Measurements from ENCODE around the gene LEMD1. TPM values are rescaled to one million over a fixed set of nuclear protein-coding genes. Genes with fewer than 3 reads are reported as not detected.
A peak's percentile ranks its signal among the peaks of the same experiment; 100 is the strongest.

LEMD1 gene
- total RNA-seq, 1 experiment from 2014 or later, result 15.0 TPM

DNA sequence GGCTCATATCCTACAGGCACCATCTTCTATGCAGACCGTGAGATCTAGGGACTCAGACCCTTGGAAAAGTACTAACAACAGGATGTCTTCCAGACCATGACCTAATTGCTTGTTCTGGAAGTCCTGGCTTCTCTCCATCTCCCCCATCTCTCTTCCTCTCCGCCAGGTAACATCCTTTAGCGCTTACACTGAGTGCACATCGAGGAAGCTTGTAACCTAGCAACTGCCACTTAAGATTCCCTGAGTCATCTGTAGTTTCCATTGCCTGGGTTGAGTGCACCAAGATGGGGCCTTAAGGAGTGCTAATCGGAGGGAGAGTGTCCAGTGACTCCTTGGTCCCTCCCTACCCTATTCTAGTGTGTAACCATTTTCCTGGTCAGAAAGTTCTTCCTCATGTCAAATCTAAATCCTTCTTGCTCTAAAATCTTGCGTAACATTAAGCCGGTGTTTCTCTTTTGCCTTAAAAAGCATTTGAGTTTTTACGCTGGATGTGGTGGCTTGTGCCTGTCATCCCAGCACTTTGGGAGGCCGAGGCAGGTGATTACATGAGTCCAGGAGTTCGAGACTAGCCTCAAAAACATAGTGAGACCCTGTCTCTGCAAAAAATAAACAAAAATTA, 74.8 kb downstream of the LEMD1 start:
- DNase-seq (ENCODE audit: low spot score), result no peak
- in situ Hi-C loops (cut with HindIII; ENCODE audit: low sequenced_read_pairs), result no loop called here

DNA sequence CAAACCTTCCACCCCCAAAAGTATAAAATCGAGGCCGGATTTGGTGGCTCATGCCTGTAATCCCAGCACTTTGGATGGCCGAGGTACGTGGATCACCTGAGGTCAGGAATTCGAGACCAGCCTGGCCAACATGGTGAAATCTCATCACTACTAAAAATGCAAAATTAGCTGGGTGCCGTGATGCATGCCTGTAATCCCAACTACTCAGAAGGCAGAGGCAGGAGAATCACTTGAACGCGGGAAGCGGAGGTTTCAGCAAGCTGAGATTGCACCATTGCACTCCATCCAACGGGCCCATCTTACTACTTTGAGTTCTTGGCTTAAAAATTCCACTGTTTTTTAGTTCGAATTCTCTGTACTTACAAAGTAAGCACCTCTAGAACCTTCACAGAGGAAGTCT, 76.1 kb downstream of the LEMD1 start:
- no peak for DNase-seq (ENCODE audit: low spot score)
- in situ Hi-C loops (cut with HindIII; ENCODE audit: low sequenced_read_pairs), result no loop called here

DNA sequence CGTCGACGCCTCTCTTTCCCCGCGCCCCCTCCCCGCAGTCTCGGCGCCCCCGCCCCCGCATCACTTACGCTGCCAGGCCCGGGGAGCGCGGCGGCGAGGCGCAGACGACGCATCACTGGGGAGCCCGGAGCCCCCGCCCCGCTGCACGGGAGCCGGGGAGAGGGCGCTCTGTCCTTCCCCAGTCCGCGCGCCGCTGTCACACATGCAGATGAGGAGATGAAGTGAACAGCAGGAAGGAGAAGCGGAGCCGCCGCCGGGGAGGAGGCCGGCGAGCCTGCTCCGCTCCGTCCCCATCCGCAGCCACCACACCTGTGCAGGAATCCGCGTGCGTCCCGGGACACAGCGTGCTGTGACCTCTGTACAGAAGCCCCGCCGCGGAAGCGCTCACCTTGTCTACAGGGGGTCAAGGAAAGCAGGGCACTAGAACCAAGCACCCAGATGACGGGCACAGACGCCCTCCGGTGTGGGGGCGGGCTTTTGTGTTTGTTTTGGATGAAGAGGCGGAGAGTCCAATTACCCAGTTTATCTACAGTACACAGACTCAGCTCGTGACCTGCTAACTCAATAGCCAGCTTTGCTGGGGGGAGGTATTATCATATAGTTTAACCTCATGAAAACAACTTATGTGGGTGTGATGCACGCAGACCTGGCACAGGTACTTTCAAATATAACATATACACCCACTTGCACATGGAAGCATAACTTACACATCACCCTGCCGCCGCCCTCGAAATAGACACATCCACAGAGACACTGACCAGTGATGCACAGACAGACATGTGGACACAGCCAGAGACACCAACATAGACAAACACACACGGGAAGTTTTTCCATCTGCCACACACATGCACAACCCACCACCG, 77.6 kb downstream of the LEMD1 start:
- peak; percentile 69 for DNase-seq (ENCODE audit: low spot score)
- in situ Hi-C loops (cut with HindIII; ENCODE audit: low sequenced_read_pairs), result no loop called here

DNA sequence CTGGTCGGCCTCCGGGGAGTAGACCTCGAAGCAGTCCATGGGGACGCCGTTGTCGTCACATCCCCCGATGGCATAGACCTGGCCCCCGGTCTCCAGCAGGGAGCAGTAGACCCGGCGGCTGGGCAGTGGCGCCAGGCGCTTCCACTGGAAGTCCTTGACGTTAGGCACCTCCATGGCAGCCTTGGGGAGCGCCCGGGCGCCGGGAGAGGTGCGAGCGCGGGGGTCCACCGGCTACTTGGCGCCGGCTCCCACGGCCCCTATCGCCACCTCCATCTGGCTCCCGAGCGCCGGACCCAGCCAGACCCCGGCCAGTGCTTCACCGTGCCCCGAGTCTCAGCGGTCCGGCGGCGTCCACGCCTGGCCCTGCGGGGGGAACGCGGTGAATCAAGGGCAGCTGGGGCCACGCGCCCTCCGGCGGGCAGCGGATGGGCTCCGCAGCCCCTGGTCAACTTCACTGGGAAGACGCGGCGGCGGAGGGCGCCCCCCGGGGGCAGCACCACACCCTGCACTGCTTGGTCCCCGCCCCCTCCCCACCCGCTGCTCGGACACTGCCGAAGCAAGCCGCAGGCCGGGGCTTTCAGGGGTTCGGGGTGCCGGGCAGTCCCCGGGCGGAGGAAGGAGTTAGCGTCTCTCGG, 78.3 kb downstream of the LEMD1 start:
- no peak for DNase-seq (ENCODE audit: low spot score)
- in situ Hi-C loops (cut with HindIII; ENCODE audit: low sequenced_read_pairs), result no loop called here

DNA sequence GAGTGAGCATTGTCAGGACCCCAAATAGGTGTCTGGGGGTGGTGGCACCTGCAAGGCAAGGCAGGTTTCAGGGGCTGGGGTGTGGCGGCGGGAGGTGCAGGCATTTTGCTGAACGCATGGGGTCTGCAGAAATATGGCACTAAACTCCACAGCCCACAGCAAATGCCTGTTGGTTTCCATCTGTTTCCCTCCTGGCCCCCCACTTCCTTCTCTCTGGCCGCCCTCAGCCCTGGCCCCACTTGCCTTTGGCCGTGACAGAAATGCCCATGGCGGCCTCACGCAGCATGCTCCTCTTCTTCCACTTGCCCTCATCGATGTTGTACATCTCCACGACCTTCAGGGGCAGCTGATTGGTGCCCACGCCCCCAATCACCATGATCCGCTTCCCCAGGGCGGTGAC, 78.9 kb downstream of the LEMD1 start:
- DNase-seq (ENCODE audit: low spot score), result no peak
- in situ Hi-C loops (cut with HindIII; ENCODE audit: low sequenced_read_pairs), result no loop called here

DNA sequence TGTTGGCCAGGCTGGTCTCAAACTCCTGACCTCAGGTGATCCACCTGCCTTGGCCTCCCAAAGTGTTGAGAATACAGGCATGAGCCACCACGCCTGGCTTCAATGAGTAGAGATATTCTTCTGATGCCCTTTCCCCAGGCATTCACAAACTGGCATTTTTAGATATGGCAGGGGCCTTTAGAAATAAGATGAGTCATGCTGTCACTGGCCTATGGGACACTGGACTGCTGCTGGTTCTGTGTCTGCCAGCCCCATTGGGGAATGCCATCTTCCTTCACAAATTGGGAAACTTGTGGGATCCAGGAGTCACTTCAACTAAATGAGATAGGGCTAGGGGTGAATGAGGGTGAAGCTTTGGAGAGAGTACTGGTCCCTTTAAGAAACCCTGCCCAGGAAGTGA, 81.2 kb downstream of the LEMD1 start:
- DNase-seq (ENCODE audit: low spot score), result no peak
- in situ Hi-C loops (cut with HindIII; ENCODE audit: low sequenced_read_pairs), result no loop called here

DNA sequence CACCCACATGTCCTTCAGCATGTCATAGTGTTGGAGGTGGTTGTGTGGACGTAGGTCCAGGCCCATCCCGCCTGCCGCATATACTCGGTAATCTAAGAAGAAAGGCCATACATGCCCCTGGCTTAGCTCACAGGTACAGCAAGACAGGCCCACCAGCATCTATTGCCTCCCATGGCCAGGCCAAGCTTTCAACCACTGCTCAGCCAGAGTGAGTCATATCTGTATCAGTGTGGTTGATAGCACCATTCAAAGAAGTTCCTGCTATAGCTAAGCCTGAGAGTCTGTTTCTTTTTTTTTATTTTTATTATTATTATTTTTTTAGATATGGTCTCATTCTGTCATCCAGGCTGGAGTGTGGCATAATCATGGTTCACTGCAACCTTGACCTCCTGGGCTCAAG, 82.1 kb downstream of the LEMD1 start:
- in situ Hi-C loops (cut with HindIII; ENCODE audit: low sequenced_read_pairs), result no loop called here
- no peak for DNase-seq (ENCODE audit: low spot score)

DNA sequence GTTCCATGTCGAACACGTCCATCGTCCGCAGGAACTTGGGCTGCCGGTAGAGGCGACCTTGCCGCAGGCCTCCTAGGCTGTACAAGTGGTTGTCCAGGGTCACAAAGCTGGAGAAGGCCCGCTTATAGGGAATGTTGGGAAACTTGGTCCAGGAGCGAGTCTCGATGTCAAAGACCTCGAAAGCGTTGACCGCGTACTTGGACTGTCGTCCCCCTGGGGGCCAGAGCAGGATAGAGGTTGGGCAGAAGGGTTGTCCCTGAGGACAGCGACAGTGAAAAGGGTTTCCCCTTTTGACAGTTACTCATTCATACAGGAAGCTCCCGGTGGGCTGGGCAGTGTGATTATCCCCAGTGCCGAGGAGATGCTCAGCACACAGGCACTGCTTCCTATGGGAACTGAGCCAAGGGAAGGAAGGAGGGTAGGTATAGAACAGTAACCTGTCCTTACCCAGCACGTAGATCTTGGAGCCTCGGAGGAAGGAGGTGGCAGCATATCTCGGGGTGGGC, 82.6 kb downstream of the LEMD1 start:
- in situ Hi-C loops (cut with HindIII; ENCODE audit: low sequenced_read_pairs), result no loop called here
- DNase-seq (ENCODE audit: low spot score), result no peak

DNA sequence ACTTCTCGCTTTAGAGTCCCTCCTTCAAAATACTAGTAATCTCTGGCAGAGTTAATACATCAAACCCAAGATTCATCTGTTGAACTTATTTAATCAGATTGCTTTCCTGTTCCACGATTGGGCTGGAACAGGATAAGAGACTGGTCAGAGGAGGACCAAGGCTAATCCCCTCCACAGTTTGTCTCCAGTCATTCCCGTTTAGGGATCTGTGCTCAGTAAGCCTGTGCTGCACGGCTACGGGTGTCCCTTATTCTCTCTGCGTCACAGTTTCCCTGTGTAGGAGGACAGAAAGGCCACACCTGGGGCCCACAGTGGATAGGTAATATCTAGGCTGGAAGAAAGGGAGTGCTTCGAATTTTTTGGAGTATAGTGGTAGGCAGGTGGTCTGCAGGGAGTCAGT, 83.8 kb downstream of the LEMD1 start:
- DNase-seq (ENCODE audit: low spot score), result no peak
- in situ Hi-C loops (cut with HindIII; ENCODE audit: low sequenced_read_pairs), result no loop called here

DNA sequence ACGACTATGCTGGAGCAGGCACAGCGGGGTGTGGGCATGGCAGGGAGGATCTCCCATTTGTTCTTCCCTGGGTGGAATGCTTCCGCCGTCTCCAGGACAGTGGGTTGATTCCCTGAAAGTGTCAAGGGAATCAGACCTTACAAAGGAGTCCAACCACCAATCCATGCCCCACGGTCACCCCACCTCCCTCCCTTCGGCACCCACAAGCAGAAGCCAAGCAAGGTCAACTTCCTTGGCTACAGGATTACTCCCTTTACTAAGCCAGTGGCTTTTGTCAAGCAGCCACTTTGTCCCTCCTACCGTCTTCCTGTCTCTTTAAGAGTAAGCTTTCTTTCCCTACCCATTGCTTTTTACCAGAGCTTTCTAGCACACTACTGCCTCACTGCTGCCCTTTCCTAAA, 84.4 kb downstream of the LEMD1 start:
- no peak for DNase-seq (ENCODE audit: low spot score)
- in situ Hi-C loops (cut with HindIII; ENCODE audit: low sequenced_read_pairs), result no loop called here

DNA sequence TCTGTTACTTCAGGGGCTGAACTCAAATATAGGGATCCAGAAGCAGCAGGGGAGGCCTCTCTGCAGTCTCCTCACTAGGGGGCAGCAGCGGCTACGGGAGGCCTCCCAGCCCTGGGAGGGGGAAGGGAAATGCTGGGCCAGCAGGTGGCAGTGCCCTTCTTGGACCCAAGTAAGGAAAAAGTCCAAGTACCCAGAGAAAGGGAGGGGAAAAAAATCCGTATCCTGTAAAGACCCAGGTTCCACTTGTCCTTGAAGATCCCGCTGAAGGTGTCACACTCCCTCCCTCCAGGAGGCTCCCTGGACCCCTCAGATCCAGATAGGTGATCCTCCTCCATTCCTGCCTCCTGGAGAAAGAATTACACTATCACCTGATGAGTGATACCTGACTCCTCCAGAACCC, 86.2 kb downstream of the LEMD1 start:
- peak; percentile 77 for DNase-seq (ENCODE audit: low spot score)
- in situ Hi-C loops (cut with HindIII; ENCODE audit: low sequenced_read_pairs), result no loop called here

DNA sequence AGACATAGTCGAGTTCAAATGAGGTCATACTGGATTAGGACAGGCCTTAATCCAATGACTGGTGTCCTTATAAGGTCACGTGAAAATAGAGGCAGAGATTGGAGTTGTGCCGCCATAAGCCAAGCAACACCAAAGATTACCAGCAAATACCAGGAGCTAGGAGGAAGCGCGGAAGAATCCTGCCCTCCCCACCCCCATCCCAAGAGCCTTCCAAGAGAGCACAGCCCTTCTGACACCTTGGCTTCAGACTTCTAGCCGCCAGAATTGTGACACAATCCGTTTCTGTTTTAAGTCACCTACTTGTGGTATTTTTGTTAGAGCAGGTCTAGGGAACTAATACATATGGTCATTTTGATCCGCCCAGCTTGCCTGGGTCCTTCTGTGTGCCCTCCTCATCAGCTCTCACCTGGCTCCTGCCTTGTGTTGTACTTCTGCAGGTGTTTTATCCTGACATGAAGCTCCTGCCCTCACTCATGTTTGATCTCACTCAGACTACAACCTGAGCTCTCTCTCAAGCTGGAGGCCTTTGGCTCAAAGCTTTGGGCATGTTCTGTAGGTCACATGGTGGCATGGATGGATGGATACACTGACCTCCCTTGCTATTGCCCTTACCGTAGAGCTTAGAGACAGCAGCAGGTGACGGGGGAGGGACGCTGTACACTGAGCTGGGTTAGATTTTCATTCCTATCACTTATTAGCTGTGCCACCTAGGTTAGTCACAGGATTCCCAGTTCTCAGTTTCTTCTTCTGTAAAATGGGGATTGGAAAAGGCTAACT, 89.7 kb downstream of the LEMD1 start:
- in situ Hi-C loops (cut with HindIII; ENCODE audit: low sequenced_read_pairs), result no loop called here
- no peak for DNase-seq (ENCODE audit: low spot score)

Other genes with a start within 250 kb of the LEMD1 start
- 5.5 and 8.6 TPM in 2 replicates for gene DSTYK, start 210.4 kb downstream of the LEMD1 start, total RNA-seq (2014; rRNA removed; shearing (Covaris generic))
- gene TMCC2, start 194.1 kb downstream of the LEMD1 start, total RNA-seq (2014; rRNA removed; shearing (Covaris generic)), result 5.4 and 6.2 TPM in 2 replicates
- gene NUAK2, start 100.3 kb downstream of the LEMD1 start, total RNA-seq (2014; rRNA removed; shearing (Covaris generic)), result 6.3 and 8.3 TPM in 2 replicates
- gene KLHDC8A, start 65.1 kb downstream of the LEMD1 start, total RNA-seq (2014; rRNA removed; shearing (Covaris generic)), result 1.3 and 2.8 TPM in 2 replicates
- gene BLACAT1, start 34.0 kb upstream of the LEMD1 start, total RNA-seq (2014; rRNA removed; shearing (Covaris generic)), result 1.7 and 1.8 TPM in 2 replicates
- 4.0 and 6.6 TPM in 2 replicates for gene CDK18, start 82.6 kb upstream of the LEMD1 start, total RNA-seq (2014; rRNA removed; shearing (Covaris generic))
- gene ELK4, start 210.0 kb upstream of the LEMD1 start, total RNA-seq (2014; rRNA removed; shearing (Covaris generic)), result 4.6 and 5.1 TPM in 2 replicates

All from G401 (cell line).